GM10248 (cell line): Measurements from ENCODE around the gene GIN1.

Source experiments
- CTCF ChIA-PET: fragments of 300-600 bp; sonication (Branson Sonifier 250); formaldehyde crosslinking; extraction: SDS; loops from one replicate; lab custom pipeline; 2021; ENCODE audit warnings: antibody characterized with exemption; lab: Yijun Ruan, JAX
- POLR2A ChIA-PET: fragments of 350-650 bp; sonication (Branson Sonifier 250); formaldehyde crosslinking; extraction: SDS; loops from one replicate; lab custom pipeline; 2020; ENCODE audit warnings: antibody characterized with exemption; lab: Yijun Ruan, JAX
- DNase-seq: peaks from one replicate; pipeline ENCODE4 v3.0.0; 2012; ENCODE audit errors: extremely low spot score
- TF ChIP-seq, protein P1 (sequence below): IDR thresholded peaks from 2 replicates; pipeline ENCODE4 v1.5.1; 2012; ENCODE audit warnings: mild to moderate bottlenecking, low read depth; ENCODE audit errors: extremely low read depth, missing control alignments, control extremely low read depth

Gene GIN1

DNA sequence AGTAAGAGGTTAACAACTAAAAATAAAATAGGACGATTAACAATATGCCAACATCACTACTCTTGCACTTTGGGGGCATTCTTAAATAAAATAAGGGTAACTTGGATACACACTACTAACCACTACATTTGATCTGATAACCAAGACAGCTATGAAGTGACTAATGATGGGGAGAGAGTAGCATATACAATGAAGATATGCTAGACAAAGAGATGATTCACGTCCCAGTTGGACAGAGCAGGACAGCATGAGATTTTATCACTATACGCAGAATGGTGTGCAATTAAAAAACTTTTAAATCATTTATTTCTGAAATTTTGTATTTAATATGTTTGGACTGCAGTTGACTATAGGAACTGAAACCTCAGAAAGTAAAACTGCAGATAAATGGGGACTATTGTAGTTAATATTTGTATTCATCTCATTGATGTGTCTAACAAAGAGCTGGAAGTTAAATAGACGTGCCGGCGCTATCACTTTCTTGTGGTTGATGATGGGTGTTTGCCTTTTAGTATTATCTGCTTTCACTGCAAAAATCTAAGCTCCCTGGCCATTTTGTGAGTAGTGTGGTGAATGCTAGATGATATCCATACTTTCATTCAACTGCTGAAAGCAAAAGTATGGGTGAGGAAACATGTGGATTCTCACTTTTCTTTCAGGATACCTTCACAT lies 18.7 kb downstream of the GIN1 start:
- CTCF ChIA-PET: no interaction called here
- POLR2A ChIA-PET: no interaction called here
- DNase-seq: no peak
- TF ChIP-seq, protein P1, sequence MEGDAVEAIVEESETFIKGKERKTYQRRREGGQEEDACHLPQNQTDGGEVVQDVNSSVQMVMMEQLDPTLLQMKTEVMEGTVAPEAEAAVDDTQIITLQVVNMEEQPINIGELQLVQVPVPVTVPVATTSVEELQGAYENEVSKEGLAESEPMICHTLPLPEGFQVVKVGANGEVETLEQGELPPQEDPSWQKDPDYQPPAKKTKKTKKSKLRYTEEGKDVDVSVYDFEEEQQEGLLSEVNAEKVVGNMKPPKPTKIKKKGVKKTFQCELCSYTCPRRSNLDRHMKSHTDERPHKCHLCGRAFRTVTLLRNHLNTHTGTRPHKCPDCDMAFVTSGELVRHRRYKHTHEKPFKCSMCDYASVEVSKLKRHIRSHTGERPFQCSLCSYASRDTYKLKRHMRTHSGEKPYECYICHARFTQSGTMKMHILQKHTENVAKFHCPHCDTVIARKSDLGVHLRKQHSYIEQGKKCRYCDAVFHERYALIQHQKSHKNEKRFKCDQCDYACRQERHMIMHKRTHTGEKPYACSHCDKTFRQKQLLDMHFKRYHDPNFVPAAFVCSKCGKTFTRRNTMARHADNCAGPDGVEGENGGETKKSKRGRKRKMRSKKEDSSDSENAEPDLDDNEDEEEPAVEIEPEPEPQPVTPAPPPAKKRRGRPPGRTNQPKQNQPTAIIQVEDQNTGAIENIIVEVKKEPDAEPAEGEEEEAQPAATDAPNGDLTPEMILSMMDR: no peak

DNA sequence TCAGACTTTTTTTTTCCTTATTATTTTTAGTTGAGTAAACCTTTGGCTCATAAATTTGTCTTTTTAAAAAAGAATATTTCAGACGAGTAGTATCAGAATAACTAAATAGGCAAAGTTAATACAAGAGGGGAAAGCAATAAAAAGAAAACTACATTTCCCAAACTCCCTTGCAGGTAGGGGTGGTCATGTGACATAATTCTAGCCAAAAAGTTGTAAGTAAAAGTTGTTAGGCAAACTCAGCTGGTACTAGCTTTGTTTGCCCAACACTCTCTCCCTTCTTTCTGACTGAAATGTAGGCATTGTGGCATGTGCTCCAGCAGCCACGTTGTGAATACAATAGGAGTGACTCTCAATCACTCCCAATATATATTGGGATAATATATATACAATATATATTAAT lies 20.9 kb downstream of the GIN1 start:
- no peak for DNase-seq
- CTCF ChIA-PET: no interaction called here
- TF ChIP-seq, protein P1: no peak
- POLR2A ChIA-PET: no interaction called here

DNA sequence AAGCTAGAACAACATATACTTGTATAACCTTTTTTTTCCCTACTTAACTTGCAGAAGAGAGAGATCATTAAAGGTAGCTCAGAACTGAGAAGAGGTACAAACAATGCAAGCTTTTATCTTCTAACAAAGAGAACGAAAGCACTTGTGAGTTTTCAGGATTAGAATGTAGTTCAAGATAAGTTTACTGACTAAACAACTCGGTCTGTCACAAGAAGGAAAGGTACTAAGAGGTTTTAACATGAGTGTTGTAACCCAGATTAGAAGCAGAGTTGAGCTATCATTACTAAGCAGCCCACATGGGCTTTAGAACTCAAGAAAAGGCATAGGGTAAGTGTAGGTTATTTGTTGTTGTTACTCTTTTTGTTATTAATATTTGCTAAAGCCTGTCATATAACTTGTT lies 25.2 kb downstream of the GIN1 start:
- CTCF ChIA-PET: interaction anchor here (0.8 to 1.6 kb wide), 4 partner anchors 10 to 67 kb away, joined by 3 read pairs; no protein-coding TSS in a partner anchor
- DNase-seq: no peak
- TF ChIP-seq, protein P1: no peak
- POLR2A ChIA-PET: no interaction called here

DNA sequence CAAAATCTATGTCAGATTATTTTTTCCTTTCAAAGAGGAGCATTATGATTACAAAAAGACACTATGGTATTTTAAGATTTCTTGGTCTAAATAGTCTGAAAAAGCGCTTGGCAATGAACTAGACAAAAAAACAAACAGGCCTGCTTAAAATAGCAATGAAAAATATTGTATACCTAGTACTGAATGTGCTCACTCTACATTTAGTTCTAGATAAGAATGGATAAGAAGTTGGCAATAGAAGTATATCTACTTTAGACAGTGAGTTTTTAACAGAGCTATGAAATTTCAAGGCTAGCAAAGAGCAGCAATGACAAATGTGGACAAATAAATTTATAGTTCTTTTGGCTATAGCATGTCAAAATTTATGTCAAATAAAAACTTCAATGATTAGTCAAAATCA lies 26.2 kb downstream of the GIN1 start:
- POLR2A ChIA-PET: no interaction called here

DNA sequence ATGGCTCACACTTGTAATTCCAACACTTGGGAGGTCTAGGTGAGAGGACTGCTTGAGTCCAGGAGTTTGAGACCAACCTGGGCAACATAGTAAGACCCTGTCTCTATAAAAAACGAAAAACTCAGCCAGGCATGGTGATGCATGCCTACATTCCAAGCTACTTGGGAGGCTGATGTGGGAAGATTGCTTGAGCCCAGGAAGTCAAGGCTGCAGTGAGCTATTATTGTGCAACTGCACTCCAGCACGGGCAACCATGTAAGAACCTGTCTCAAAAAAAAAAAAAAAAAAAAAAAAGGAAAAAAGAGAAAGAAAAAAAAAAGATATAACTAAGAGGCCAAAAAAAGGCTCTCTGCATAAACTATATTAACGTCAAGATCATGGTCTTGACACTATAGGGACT lies 27.3 kb downstream of the GIN1 start:
- DNase-seq: no peak
- TF ChIP-seq, protein P1: no peak
- CTCF ChIA-PET: no interaction called here
- POLR2A ChIA-PET: no interaction called here

More for the DNA sequence above, 26.2 kb downstream of the GIN1 start:
- TF ChIP-seq, protein P1: no peak
- DNase-seq: no peak
- CTCF ChIA-PET: interaction anchor here (1.1 to 1.6 kb wide), 2 partner anchors 10 to 66 kb away, joined by 3 read pairs; no protein-coding TSS in a partner anchor

DNA sequence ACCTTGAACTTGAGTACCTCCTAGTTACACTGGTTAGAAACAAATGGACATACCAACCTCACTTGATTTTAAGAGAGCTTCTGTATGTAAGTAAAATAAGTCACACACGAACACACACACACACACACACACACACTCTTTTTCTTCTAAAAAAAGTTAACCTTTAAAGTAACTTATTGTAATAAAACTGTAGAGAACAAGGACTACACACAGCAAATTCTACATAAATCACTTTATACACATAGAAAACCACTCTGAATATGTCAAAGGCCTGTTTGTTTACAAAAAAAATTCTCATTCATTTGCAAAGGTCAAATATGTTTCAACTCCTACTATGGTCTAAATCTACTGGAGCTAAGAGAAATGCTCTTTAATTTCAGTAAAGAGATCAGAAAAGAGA lies 29.1 kb downstream of the GIN1 start:
- DNase-seq: no peak
- ChIA-PET CTCF (interaction anchor here (1.1 kb wide), 1 partner anchor 52 kb away, joined by 3 read pairs; no protein-coding TSS in a partner anchor), POLR2A (no interaction called here)
- TF ChIP-seq, protein P1: no peak
